Skin of body (tissue), 2 donors: ENCODE measurements around the gene NAPSA. TPM values are rescaled to one million over a fixed set of nuclear protein-coding genes. Genes with fewer than 3 reads are reported as not detected.
"Not testable (repeated sequence)": the region's sequence is repeated elsewhere in the genome, so short reads cannot be mapped to it uniquely, and the experiment has no call there.

Experiments used
- DNase-seq: peaks from one replicate; lab custom pipeline; 2025; lab: John Stamatoyannopoulos, UW
- total RNA-seq: library from RNA; depleted of rRNA; stranded (reverse); fragments of >200 nt; gene quantifications from one replicate; pipeline ENCODE4 v1.2.3, GENCODE V29; 2014

Gene NAPSA
- total RNA-seq, 1 donor from 2014 or later = 0.59 TPM

- no peak for DNase-seq
Measured at GRCh38 chr19:50331994-50332243, 33.5 kb downstream of the NAPSA start.

GRCh38 chr19:50331221-50331993 lies 34.0 kb downstream of the NAPSA start:
- no peak for DNase-seq

GRCh38 chr19:50330365-50331078 lies 34.9 kb downstream of the NAPSA start:
- DNase-seq = no peak

GRCh38 chr19:50329926-50330294 lies 35.5 kb downstream of the NAPSA start:
- DNase-seq = not testable (repeated sequence)

- DNase-seq = peak; percentile 86
Measured at GRCh38 chr19:50329146-50329925, 36.1 kb downstream of the NAPSA start, which contains the start of gene KCNC3. Gene KCNC3, minus strand, starts transcription at chr19:50329377. Its CDS starts 295 bp downstream, at chr19:50329082.

- no peak for DNase-seq
Measured at GRCh38 chr19:50328873-50329145, 36.6 kb downstream of the NAPSA start.

- DNase-seq = no peak
Measured at GRCh38 chr19:50328224-50328872, 37.1 kb downstream of the NAPSA start.

GRCh38 chr19:50327461-50328223 lies 37.8 kb downstream of the NAPSA start:
- DNase-seq = no peak

- DNase-seq = no peak
Measured at GRCh38 chr19:50327013-50327412, 38.4 kb downstream of the NAPSA start.

- no peak for DNase-seq
Measured at GRCh38 chr19:50326101-50326664, 39.3 kb downstream of the NAPSA start.

GRCh38 chr19:50325310-50326100 lies 39.9 kb downstream of the NAPSA start:
- peak; percentile 19 for DNase-seq

GRCh38 chr19:50324331-50324730 lies 41.1 kb downstream of the NAPSA start:
- DNase-seq = no peak

GRCh38 chr19:50323782-50324133 lies 41.7 kb downstream of the NAPSA start:
- DNase-seq = no peak

- DNase-seq = no peak
Measured at GRCh38 chr19:50322931-50323781, 42.3 kb downstream of the NAPSA start.

- no peak for DNase-seq
Measured at GRCh38 chr19:50322234-50322633, 43.2 kb downstream of the NAPSA start.

- DNase-seq = no peak
Measured at GRCh38 chr19:50321831-50322230, 43.6 kb downstream of the NAPSA start.

- DNase-seq = no peak
Measured at GRCh38 chr19:50320596-50320995, 44.8 kb downstream of the NAPSA start.

GRCh38 chr19:50320051-50320450 lies 45.4 kb downstream of the NAPSA start:
- no peak for DNase-seq

- no peak for DNase-seq
Measured at GRCh38 chr19:50319156-50319555, 46.3 kb downstream of the NAPSA start.
